HG03175 (cell line): Measurements from ENCODE around the gene IFITM10.
"Not testable (repeated sequence)": the region's sequence is repeated elsewhere in the genome, so short reads cannot be mapped to it uniquely, and the experiment has no call there.

Experiments
- ATAC-seq: cut with Tn5 transposase; IDR thresholded peaks from one replicate; pipeline ENCODE4 v1.9.1; 2021; ENCODE audit warnings: mild to moderate bottlenecking, moderate library complexity; ENCODE audit not compliant: unreplicated experiment

The IFITM10 gene

GRCh38 chr11:1778141-1778911 is 27.9 kb upstream of the IFITM10 start:
- ATAC-seq: no peak

DNA sequence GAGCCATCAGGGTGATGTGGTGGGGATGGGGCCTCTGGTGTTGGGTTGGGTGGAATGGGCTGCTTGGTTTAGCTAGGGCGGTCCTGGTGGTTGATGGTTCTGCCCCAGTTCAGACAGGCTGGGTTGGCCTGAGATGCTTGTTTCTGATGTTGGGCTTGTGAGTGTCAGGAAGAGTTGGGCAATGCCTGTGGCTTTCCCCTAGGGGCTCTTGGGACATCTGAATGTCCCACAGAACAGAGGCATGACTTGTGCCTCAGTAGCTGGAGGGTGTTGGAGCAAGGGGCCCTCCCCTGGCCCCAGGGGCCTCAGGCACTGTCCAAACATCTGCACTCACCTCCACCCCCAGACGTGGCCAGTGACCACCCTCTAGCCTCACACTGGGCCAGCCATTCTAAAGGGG is 27.3 kb upstream of the IFITM10 start:
- ATAC-seq: no peak

- no peak for ATAC-seq
Measured at GRCh38 chr11:1776944-1777715, 26.7 kb upstream of the IFITM10 start.

DNA sequence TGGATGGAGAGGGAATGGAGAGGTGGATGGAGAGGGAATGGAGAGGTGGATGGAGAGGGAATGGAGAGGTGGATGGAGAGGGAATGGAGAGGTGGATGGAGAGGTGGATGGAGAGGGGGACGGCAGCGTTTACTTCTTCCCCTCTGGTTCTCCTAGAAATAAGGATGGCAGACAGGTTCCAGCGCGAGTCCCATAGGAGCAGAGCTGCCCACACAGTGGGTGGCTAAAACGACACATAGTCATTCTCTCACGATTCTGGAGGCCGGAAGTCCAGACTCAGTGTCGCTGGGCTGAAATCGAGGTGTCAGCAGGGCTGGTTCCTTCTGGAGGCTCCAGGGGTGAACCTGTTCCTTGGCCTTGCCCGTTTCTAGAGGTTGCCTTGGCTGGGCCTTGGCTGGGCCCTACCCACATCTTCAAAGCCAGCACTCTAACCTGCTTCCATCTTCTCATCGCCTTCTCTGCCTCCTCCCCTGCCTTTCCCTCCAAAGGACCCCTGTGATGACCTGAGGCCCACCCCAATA is 26.0 kb upstream of the IFITM10 start:
- ATAC-seq: no peak

- no peak for ATAC-seq
Measured at GRCh38 chr11:1774886-1775285, 24.5 kb upstream of the IFITM10 start.

- ATAC-seq: no peak
Measured at GRCh38 chr11:1773994-1774550, 23.7 kb upstream of the IFITM10 start.

- no peak for ATAC-seq
Measured at GRCh38 chr11:1773131-1773993, 23.0 kb upstream of the IFITM10 start.

DNA sequence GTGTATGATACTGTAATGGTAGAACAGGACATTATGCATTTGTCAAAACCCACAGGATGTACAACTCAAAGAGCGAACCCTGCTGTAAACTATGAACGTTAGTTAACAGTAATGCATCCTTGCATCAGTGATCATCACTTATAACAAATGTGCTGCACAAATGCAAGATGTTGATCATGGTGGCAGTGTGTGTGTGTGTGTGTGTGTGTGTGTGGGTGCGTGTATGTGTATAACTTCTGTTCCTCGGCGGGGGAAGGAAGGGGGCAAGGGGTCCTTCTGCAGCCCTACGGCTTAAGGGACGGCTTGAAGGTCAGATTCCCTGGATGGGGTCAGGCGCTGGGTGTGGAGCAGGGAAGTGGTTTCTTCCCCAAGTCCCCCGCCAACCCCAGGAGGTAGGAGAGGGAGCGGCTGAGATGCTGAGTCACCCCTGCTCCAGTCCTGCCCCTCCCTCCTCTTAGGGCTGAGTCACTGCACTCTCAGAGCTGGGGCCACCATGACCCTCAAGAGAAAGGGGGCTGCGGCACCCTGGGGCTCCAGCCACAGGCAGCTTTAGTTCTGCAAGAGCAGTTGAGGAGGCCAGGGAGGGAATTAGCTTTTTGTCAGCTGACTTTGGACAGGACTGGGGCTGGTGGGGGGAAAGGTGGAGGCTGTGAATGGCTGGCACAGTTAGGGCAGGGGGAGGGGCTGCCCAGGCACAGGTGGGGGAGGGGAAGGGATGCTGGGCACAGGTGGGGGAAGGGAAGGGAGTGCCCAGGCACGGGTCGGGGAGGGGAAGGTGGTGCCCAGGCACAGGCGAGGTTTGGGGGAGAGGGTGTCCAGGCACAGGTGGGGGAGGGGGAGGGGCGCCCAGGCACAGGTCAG is 22.1 kb upstream of the IFITM10 start:
- no peak for ATAC-seq

DNA sequence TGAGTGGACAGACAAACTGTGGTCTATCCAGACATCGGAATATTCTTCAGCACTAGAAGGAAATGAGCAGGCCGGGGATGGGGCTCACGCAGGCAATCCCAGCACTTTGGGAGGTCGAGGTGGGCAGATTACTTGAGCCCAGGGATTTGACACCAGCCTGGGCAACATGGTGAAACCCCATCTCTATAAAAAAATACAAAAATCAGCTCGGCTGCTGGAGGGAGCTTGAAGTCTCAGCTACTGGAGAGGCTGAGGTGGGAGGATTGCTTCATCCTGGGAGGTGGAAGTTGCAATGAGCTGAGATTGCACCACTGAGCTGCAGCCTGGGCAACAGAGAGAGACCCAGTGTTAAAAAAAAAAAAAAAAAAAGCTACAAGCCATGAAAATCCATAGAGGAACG is 21.3 kb upstream of the IFITM10 start:
- no peak for ATAC-seq

DNA sequence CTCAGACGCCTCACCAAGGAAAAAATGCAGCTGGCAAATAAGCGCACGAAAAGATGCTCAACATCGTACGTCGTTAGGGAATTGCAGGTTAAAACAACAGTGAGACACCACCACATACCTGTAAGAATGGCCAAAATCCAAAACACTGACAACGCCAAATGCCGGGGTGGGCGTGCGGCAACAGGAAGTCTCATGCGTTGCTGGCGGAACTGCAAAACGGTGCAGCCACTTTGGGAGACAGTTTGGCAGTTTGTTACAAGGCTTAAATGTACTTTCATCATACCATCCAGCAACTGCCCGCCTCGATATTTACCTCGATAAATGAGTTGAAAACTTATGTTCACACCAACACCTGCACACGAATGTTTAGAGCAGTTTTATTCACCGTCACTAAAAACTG is 20.9 kb upstream of the IFITM10 start:
- ATAC-seq: no peak

DNA sequence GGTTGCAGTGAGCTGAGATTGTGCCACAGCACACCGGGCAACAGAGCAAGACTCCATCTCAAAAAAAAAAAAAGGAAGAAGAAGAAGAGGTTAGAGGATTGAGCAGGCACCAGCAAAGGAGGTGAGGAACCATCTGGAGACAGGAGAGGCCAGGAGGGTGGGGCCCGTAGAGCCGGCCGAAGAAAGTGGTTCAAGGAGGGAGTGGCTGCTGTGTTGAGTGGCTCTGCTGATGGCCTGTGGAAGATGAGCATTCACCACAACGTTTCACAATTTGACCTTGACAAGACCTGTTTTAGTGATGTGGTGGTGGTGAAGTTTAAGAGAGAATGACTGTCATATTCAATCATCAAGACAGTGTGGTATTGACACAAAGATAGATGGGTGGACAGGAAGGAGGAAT is 20.1 kb upstream of the IFITM10 start:
- ATAC-seq: no peak

DNA sequence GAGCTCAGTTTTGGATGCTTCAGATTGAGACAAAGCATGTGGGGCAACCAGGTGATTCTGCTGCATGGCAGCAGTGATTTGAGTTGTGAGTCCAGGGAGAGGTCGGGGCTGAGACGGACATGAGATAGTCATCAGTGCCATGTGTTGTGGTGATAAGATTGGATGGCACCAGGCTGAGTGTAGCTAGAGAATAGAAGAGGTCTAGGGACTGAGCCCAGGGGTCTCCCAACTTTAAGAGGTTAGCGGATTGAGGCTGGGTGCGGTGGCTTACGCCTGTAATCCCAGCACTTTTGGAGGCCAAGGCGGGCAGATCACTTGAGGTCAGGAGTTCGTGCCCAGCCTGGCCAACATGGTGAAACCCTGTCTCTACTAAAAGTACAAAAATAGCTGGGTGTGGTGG is 19.7 kb upstream of the IFITM10 start:
- no peak for ATAC-seq

- not testable (repeated sequence) for ATAC-seq
Measured at GRCh38 chr11:1769304-1769936, 19.0 kb upstream of the IFITM10 start.

DNA sequence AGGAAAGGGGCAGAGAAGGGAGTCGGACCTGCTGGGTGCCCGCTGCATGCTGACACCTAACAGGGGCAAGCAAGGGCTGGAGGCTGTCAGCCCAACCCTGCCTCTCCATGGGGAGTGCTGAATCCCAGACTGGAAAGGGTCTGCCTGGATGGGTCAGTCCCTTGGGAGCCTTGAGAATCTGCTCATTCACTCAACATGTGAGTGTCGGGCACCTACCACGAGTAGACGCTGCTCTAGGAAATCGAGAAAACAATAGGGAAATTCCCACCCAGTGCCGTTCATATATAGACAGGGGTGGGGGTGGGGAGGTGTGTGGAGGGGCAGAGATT is 17.7 kb upstream of the IFITM10 start:
- ATAC-seq: no peak

- ATAC-seq: no peak
Measured at GRCh38 chr11:1767399-1768140, 17.2 kb upstream of the IFITM10 start.

- ATAC-seq: no peak
Measured at GRCh38 chr11:1766719-1767398, 16.5 kb upstream of the IFITM10 start.

DNA sequence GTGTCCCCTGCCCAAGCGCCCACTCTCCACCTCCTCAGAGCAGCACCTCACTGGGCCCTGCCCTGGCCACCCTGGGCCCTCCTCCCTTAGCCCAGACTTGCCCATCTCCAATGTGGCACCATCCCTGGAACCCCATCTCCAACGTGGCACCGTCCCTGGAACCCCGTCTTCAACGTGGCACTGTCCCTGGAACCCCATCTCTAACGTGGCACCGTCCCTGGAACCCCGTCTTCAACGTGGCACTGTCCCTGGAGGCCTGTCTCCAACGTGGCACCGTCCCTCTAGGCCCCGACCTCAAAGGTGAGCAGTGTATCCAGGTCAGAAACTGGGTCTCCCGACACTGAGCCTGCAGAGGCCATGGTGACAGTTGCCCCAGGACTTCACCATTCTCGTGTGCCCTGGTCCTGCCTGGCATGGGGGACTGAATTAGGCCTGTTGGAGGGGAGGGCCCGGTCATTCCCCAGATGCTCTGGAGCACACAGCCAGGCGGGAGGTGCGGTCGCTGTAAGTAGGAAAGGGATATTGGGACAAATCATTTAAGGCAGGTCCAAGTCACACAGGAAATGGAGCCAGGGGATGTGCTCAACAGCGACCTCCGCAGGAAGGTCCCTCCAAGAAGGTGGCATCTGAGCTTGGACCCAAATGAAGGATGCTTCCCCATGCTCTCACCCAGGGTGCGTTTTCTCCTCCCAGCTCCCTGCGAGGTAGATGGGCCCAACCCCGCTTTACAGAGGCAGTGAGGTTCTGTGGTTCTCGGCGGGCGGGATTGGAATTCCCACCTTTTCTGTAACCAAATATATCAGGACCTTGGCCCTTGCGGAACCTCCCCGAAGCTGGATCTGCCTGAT is 15.7 kb upstream of the IFITM10 start:
- ATAC-seq: no peak
